HG03280 (cell line): Measurements from ENCODE around the gene HYOU1.
A peak's percentile ranks its signal among the peaks of the same experiment; 100 is the strongest.
"Not testable (repeated sequence)": the region's sequence is repeated elsewhere in the genome, so short reads cannot be mapped to it uniquely, and the experiment has no call there.

Experiments
- ATAC-seq: cut with Tn5 transposase; IDR thresholded peaks from one replicate; pipeline ENCODE4 v1.9.1; 2021; ENCODE audit warnings: mild to moderate bottlenecking, moderate library complexity; ENCODE audit not compliant: unreplicated experiment

HYOU1 gene, protein sequence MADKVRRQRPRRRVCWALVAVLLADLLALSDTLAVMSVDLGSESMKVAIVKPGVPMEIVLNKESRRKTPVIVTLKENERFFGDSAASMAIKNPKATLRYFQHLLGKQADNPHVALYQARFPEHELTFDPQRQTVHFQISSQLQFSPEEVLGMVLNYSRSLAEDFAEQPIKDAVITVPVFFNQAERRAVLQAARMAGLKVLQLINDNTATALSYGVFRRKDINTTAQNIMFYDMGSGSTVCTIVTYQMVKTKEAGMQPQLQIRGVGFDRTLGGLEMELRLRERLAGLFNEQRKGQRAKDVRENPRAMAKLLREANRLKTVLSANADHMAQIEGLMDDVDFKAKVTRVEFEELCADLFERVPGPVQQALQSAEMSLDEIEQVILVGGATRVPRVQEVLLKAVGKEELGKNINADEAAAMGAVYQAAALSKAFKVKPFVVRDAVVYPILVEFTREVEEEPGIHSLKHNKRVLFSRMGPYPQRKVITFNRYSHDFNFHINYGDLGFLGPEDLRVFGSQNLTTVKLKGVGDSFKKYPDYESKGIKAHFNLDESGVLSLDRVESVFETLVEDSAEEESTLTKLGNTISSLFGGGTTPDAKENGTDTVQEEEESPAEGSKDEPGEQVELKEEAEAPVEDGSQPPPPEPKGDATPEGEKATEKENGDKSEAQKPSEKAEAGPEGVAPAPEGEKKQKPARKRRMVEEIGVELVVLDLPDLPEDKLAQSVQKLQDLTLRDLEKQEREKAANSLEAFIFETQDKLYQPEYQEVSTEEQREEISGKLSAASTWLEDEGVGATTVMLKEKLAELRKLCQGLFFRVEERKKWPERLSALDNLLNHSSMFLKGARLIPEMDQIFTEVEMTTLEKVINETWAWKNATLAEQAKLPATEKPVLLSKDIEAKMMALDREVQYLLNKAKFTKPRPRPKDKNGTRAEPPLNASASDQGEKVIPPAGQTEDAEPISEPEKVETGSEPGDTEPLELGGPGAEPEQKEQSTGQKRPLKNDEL

GRCh38 chr11:119057000-119057769 lies at the start of gene HYOU1:
HYOU1 (minus strand) TSS chr11:119057205; CDS start chr11:119056160, 1,045 bp downstream.
- ATAC-seq = peak; percentile 90

DNA sequence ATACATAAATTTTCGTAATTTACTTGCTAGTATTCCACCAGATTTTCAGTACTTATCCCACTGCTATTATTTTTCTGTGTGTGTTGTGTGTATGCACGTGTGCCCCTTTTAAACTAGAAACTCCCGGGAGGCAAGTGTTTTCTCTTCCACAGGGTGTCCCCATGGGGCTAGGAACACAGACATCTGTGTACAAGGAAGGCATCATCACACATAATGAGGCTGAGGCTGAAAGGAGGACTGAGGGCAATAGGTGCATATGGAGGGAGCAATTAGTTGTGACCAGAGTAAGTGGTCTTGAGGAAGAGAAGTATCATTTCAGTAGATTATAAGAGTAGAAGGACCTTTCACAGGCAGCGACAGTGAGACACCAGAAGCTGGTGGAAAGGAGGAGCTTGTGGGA lies 46.8 kb upstream of the HYOU1 start:
- no peak for ATAC-seq

DNA sequence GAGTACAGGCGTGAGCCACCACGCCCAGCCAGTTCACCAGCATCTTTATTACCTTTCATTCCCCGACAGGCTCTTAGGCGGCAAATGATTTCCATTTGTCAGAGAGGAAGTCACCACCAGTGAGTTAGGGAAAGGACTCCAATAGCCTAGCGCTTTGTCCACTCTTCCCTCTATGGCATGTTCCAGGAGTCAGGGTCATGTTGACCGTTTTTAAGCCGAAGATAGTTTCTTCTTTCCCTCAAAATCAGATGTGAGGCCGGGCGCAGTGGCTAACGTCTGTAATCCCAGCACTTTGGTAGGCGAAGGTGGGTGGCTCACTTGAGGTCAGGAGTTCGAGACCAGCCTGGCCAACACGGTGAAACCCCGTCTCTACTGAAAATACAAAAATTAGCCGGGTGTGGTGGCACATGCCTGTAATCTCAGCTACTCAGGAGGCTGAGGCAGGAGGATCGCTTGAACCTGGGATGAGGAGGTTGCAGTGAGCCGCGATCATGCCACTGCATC lies 46.2 kb upstream of the HYOU1 start:
- ATAC-seq = not testable (repeated sequence)

- peak; percentile 78 for ATAC-seq
These were observed 44.9 kb upstream of the HYOU1 start, which contains the start of gene DPAGT1 for GRCh38 chr11:119101759-119102423. DPAGT1 (minus strand) TSS chr11:119101853; CDS start chr11:119101655, 198 bp downstream.

- peak; percentile 13 for ATAC-seq
These were observed 44.2 kb upstream of the HYOU1 start for GRCh38 chr11:119100994-119101758.

DNA sequence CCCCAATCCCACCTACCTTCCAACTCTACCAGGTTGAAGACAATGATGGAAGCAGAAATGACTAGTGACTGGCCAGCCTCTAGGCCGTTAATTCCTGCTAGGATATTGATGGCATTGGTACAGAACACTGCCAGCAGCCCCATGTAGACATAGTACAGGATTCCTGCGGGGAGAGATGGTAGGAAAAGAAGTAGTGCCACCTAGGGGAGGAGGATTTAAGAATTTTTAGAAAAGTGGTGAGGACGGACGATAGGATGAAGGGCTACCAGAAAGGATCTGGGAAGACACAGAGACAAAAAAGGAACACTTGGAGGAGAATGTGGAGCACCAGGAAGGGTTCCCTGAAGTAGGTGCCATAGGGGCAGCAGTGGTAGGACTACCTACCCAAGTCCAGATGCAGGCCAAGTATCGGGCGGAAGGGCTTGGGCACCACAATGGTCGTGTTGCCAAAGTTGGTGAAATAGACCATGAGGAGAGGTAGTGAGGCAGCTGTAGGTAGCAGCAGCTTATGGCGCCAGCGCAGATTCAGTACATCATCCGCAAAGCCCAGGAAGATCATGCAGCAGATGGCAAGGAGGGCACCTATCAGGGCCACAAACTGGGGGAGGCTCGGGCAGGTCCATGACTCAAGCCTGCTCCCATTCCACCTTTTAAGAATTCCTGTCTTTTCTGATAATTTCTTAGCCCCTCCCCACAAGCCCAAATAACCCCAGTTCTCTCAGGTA lies 43.4 kb upstream of the HYOU1 start:
- no peak for ATAC-seq

DNA sequence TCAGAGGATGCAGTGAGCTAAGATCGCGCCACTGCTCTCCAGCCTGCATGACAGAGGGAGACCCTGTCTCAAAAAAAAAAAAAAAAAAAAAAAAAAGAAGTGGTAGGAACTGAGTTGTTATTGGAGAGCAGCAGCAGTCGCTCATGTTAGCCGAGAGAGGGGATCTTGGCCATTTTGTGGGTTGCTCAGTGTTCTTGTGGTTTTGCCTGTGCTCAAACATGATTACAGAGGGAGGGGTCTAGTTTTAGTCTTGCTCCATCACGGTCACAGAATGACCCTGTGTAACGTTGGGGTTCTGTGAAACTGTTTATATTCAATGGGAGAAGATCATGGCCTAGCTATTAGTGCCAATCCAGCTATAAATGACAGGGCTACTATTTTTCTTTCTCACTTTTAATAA lies 42.7 kb upstream of the HYOU1 start:
- ATAC-seq = no peak

DNA sequence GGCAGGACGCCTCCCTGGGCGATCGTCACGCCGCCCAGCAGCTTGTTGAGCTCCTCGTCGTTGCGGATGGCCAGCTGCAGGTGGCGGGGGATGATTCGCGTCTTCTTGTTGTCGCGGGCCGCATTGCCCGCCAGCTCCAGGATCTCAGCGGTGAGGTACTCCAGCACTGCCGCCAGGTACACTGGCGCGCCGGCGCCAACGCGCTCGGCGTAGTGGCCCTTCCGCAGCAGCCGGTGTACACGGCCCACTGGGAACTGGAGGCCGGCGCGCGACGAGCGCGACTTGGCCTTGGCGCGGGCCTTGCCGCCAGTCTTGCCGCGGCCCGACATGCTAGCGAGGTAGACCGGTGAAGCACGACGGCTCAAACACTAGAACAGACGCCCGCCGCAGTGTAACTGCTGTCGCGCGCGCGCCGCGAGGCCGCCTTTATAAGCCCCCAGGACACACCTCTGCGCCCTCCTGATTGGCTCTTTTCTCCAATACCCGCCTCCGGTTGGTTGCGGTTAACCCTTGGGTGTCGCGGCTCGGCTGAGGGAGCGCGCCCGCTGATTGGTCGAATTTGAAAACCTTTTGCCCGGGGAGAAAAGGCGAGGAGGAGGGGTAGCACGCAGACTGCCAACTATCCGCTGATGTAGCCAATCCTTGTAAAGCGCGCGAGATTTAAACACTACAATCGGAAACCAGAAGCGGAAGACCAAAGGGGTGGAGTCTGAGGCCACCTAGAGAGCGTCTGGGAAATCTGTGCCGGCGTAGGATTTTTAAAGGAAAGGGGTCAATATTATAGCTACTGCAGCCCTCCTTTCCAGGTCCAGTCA lies 38.3 kb upstream of the HYOU1 start:
- ATAC-seq = peak; percentile 82

GRCh38 chr11:119094816-119095065 lies 37.7 kb upstream of the HYOU1 start:
- ATAC-seq = peak; percentile 35

DNA sequence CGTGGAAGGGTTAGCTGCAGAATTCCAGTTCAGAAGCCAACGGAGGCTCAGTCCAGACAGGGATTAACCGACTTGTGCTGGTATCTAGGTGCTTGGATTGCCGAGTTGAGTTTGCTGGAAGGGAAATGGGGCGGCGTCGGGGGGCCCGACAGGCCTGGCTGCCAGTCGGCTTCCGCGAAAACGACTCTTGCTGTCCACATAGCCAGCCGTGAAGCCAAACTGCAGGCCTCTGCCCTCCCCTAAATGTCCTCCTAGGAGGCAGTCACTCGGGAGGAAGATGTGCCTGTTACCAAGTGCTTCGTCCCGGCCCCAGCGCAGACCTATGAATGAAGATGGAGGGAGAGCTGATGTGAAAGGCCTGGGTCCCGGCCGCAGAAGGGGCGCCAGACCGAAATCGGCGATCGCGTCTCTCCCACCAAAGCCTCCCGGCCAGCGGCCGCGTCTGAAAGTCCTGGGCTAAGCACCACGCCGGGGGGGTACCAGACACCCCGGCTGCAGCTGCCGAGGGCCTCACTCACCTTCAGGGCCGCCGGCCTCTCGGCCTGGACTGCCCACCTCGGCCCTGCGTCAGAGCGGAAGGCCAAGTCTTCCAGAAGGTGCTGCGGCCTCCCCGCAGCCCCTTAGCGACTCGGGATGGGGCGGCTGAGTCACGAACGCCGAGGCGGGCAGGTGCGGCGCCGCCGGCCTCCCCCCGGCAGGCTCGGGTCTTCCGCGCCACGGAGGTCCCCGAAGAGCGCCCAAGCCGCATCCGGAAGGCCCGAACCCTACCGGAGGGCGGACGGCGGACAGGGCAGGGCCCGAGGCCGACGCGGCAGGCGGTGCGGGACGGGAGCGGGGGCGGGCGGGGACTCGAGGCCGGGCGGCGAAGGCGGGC lies 37.2 kb upstream of the HYOU1 start:
- ATAC-seq = no peak

DNA sequence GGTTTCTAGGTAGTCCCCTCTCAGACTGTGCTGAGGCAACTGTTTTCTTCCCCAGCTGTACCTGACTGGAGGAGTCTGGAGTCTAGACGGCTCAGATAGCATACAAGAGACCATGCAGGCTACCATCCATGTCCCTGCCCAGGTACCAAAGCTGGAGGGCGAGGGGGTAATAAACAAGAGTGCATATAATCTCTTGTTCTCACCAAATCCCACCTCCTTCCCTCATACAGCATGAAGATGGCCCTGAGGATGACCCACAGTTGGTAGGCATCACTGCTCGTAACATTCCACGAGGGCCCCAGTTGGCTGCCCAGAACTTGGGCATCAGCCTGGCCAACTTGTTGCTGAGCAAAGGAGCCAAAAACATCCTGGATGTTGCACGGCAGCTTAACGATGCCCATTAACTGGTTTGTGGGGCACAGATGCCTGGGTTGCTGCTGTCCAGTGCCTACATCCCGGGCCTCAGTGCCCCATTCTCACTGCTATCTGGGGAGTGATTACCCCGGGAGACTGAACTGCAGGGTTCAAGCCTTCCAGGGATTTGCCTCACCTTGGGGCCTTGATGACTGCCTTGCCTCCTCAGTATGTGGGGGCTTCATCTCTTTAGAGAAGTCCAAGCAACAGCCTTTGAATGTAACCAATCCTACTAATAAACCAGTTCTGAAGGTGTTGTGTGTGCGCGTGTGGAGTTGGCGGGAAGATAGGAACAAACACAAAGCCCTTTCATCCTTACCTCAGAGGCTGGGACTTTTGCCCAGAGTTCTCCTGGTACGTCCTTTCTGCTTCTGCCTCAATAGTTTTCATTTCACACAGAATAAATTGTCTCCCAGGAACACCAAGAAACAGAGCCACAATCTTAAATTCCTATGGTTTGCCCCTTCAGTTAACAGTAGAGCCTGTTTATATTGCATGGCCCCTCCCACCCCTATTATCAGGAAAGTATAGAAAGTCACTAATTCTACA lies 36.2 kb upstream of the HYOU1 start:
- no peak for ATAC-seq

- no peak for ATAC-seq
These were observed 35.2 kb upstream of the HYOU1 start for GRCh38 chr11:119091966-119092879.

DNA sequence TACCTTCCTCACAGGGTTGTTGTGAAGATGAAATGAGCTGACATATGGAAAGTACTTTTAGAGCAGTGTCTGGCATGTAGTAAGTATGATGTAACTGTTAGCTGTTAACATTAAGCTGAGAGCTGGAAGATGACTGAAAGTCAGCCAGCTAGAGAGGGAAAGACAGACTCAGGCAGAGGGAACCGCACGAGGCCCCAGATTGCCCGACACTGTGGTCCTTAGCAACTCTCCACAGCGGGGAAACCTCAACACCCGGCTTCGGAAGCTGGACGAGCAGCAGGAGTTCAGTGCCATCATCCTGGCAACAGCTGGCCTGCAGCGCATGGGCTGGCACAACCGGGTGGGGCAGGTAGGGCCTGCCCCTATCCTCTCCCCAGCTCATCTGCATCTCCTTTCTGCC lies 34.2 kb upstream of the HYOU1 start:
- no peak for ATAC-seq

DNA sequence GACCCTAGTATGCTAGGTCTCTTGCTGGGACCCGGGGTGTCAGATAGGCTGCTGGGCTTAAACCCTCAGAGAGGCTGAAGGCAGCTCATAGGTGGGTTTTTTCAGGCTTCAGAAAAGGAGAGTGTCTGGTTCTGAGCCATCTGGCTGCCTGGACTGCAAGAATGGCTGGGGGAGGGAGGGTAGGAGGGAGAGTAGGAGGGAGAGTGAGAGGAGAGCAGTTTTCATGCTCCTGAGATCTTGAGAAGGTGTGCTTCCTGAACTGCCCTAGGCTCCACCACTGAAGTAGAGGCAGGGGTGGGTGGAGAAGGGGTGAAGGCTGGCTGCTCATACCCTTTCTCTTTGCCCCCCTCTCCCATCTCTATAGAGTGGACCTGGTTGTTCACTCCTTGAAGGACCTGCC lies 32.3 kb upstream of the HYOU1 start:
- ATAC-seq = no peak

- no peak for ATAC-seq
These were observed 31.4 kb upstream of the HYOU1 start for GRCh38 chr11:119088406-119088805.
